Right lobe of liver (tissue), 4 donors: ENCODE data around the gene PRDM7.
"Not testable (repeated sequence)": the region's sequence is repeated elsewhere in the genome, so short reads cannot be mapped to it uniquely, and the experiment has no call there.

Experiments used
- CTCF ChIP-seq, 4 donors: fragments of 200-600 bp in 3 of 4; fragments of 450-650 bp in 1 of 4; IDR thresholded peaks; one replicate each; pipeline versions ENCODE4 v1.5.1 to v1.8.0; 2016 to 2022; ENCODE audit warnings: antibody characterized with exemption in 4 of 4, mild to moderate bottlenecking in 2 of 4
- POLR2A ChIP-seq: fragments of 450-650 bp; IDR thresholded peaks from one replicate; pipeline ENCODE4 v1.6.1; 2017; ENCODE audit warnings: antibody characterized with exemption, mild to moderate bottlenecking
- donor health status: DM: no; HTN: no; CAD: no.
- donor health status: DM: no; HTN: no; CAD: no.
- donor health status: DM: no; HTN: yes; CAD: no.

GRCh38 chr16:90100790-90101189 is 23.7 kb upstream of the PRDM7 start:
- not testable (repeated sequence) for TF ChIP-seq CTCF (IDR thresholded peaks at IDR 0.05); POLR2A
